B cell (primary cell): Measurements from ENCODE around the gene EHHADH. TPM values are rescaled to one million over a fixed set of nuclear protein-coding genes. Genes with fewer than 3 reads are reported as not detected.
"Not testable (repeated sequence)": the region's sequence is repeated elsewhere in the genome, so short reads cannot be mapped to it uniquely, and the experiment has no call there.

ENCODE experiments used
- ATAC-seq: fragments of 200-7000 bp; cut with Tn5 transposase; one replicate; pipeline ENCODE4 v1.10.0; 2021; ENCODE audit warnings: low read depth, mild to moderate bottlenecking, moderate number of reproducible peaks, moderate library complexity
- CTCF ChIA-PET: fragments of 350-600 bp; sonication (Branson Sonifier 250); formaldehyde crosslinking; loops from one replicate; lab custom pipeline; 2021; ENCODE audit warnings: antibody characterized with exemption, inconsistent platforms; lab: Charles Lee
- POLR2A ChIA-PET: fragments of 350-600 bp; sonication (Branson Sonifier 250); formaldehyde crosslinking; loops from one replicate; lab custom pipeline; 2021; ENCODE audit warnings: antibody characterized with exemption; lab: Charles Lee
- DNase-seq: peaks from one replicate; pipeline ENCODE4 v3.0.0; 2013
- H2AFZ ChIP-seq: 2 replicates; pipeline ENCODE4 v1.6.1; 2012; ENCODE audit warnings: mild to moderate bottlenecking, low read depth, low read length; ENCODE audit not compliant: insufficient read depth, poor library complexity, severe bottlenecking
- H3K27ac ChIP-seq, 2 donors: 1 replicate in 1 of 2; 2 replicates in 1 of 2; pipeline ENCODE4 v1.5.1; 2012 to 2013; ENCODE audit warnings: low read length in 2 of 2, mild to moderate bottlenecking in 2 of 2, moderate library complexity in 1 of 2
- H3K27me3 ChIP-seq, 4 experiments: fragments of 200-600 bp in 1 of 4; sonication (generic) in 1 of 4; replicated peaks in 1 of 4; 1 replicate in 2 of 4; 2 replicates in 2 of 4; pipeline versions ENCODE4 v1.6.1 to v1.7.0; 2013 to 2016; ENCODE audit warnings: low read length in 3 of 4, mild to moderate bottlenecking in 2 of 4, mixed read lengths in 1 of 4, moderate library complexity in 1 of 4; ENCODE audit not compliant: insufficient read depth in 4 of 4, control insufficient read depth in 3 of 4; ENCODE audit errors: control extremely low read depth in 1 of 4
- H3K36me3 ChIP-seq, 2 experiments: replicated peaks in 1 of 2; 1 replicate in 1 of 2; 2 replicates in 1 of 2; pipeline versions ENCODE4 v1.6.1 to v1.7.1; 2013; ENCODE audit warnings: low read length in 1 of 2; ENCODE audit not compliant: insufficient read depth in 2 of 2, control insufficient read depth in 1 of 2; ENCODE audit errors: control extremely low read depth in 1 of 2, extremely low read depth in 1 of 2
- H3K4me1 ChIP-seq, 2 donors: fragments of 200-600 bp in 1 of 2; sonication (generic) in 1 of 2; 1 replicate in 1 of 2; 2 replicates in 1 of 2; pipeline versions ENCODE4 v1.5.1 to v1.6.1; 2013 to 2017; ENCODE audit warnings: low read length in 2 of 2; ENCODE audit not compliant: control insufficient read depth in 2 of 2, insufficient read depth in 2 of 2
- H3K4me2 ChIP-seq: replicated peaks from 2 replicates; pipeline ENCODE3; 2012; ENCODE audit warnings: mild to moderate bottlenecking, low read depth, low read length; ENCODE audit not compliant: poor library complexity, severe bottlenecking
- H3K4me3 ChIP-seq, 5 experiments: fragments of 200-600 bp in 1 of 5; sonication (generic) in 1 of 5; 1 replicate in 3 of 5; 2 replicates in 2 of 5; pipeline versions ENCODE4 v1.5.1 to v1.7.0; 2011 to 2016; ENCODE audit warnings: low read length in 4 of 5, mild to moderate bottlenecking in 4 of 5, low read depth in 2 of 5, control low read depth in 1 of 5, moderate library complexity in 1 of 5; ENCODE audit not compliant: insufficient read depth in 1 of 5; ENCODE audit errors: control extremely low read depth in 1 of 5, extremely low read depth in 1 of 5
- H3K79me2 ChIP-seq: fragments of 200-600 bp; sonication (generic); one replicate; pipeline ENCODE4 v1.6.0; 2016; ENCODE audit warnings: low read length; ENCODE audit not compliant: control insufficient read depth, insufficient read depth
- H3K9ac ChIP-seq: fragments of 200-600 bp; sonication (generic); 2 replicates; pipeline ENCODE4 v1.6.1; 2017; ENCODE audit warnings: mild to moderate bottlenecking, low read length, moderate library complexity
- H3K9me3 ChIP-seq, 3 donors: one replicate each; pipeline versions ENCODE4 v1.6.1 to v1.7.1; 2013; ENCODE audit warnings: low read length in 2 of 3; ENCODE audit not compliant: control insufficient read depth in 2 of 3, insufficient read depth in 1 of 3; ENCODE audit errors: control extremely low read depth in 1 of 3
- H4K20me1 ChIP-seq: 2 replicates; pipeline ENCODE4 v1.6.0; 2012; ENCODE audit warnings: mild to moderate bottlenecking, low read length; ENCODE audit not compliant: insufficient read depth, control insufficient read depth, poor library complexity, severe bottlenecking
- H3K27ac Mint-ChIP-seq: one replicate; pipeline ENCODE4 v1.8.0; 2021; ENCODE audit warnings: mixed read lengths
- H3K27me3 Mint-ChIP-seq: one replicate; pipeline ENCODE4 v1.8.0; 2021; ENCODE audit warnings: mixed read lengths
- H3K4me1 Mint-ChIP-seq: one replicate; pipeline ENCODE4 v1.8.0; 2021; ENCODE audit warnings: mixed read lengths
- H3K4me3 Mint-ChIP-seq: one replicate; pipeline ENCODE4 v1.8.0; 2021; ENCODE audit warnings: mixed read lengths
- H3K9me3 Mint-ChIP-seq: one replicate; pipeline ENCODE4 v1.8.0; 2022; ENCODE audit warnings: mixed read lengths; ENCODE audit not compliant: insufficient read depth
- CTCF ChIP-seq: fragments of 200-600 bp; IDR thresholded peaks from one replicate; pipeline ENCODE4 v1.8.0; 2022; ENCODE audit warnings: antibody characterized with exemption, mild to moderate bottlenecking
- EZH2 ChIP-seq: IDR thresholded peaks from 2 replicates; pipeline ENCODE4 v1.6.1; 2012; ENCODE audit warnings: borderline replicate concordance, low read depth, mild to moderate bottlenecking, moderate library complexity, low read length; ENCODE audit not compliant: insufficient read depth, poor library complexity, severe bottlenecking
- WGBS: methylation state at CpG from one replicate; pipeline ENCODE4 v1.1.5; 2013; ENCODE audit warnings: missing lambda C conversion rate; ENCODE audit not compliant: insufficient coverage; 5-methylcytosine and 5-hydroxymethylcytosine counted together
- intact Hi-C: fragments of 100-400 bp; cut with micrococcal nuclease; formaldehyde crosslinking; loops from one replicate; pipeline ENCODE4 v1.10.0; 2022
- polyA minus RNA-seq: library from RNA; depleted of rRNA, polyadenylated mRNA; stranded (reverse); fragments of >200 nt; gene quantifications from 2 replicates; pipeline ENCODE4 v1.2.3, GENCODE V29; 2012
- polyA plus RNA-seq: library from polyadenylated mRNA; depleted of rRNA; stranded (reverse); fragments of >200 nt; gene quantifications from 2 replicates; pipeline ENCODE4 v1.2.3, GENCODE V29; 2012
- total RNA-seq, 2 donors: library from RNA; stranded (reverse); fragments of 120-200 nt in 1 of 2; gene quantifications; 1 replicate in 1 of 2; 2 replicates in 1 of 2; pipeline versions ENCODE4 v1.2.3 to v1.2.4, GENCODE V29; 2013 to 2022

Gene EHHADH
- total RNA-seq = 1.4 and 2.0 TPM in 2 replicates
- total RNA-seq (2013) = 0.72 TPM
- 0.30 and 0.69 TPM in 2 replicates for polyA plus RNA-seq
- polyA minus RNA-seq = 1.00 and 2.9 TPM in 2 replicates

- peak within 1 kb of the TSS; percentile 11 for H3K27ac Mint-ChIP-seq
- peak; percentile 80 for ATAC-seq
- whole genome bisulfite sequencing = 9% methylated on average over 50 of the region's 53 CpGs
- Histone ChIP-seq H2AFZ (peak within 1 kb of the TSS; percentile 83), H3K9me3 (peaks cover 0 to 8% (median 2%) of the 10 kb centered on the region in 3 donors), H3K27me3 (peaks cover 0 to 10% (median 2%) of the 10 kb centered on the region in 4 experiments), H3K79me2 (no peaks in the 10 kb centered on the region), H3K4me1 (peaks cover 0 to 4% of the 10 kb centered on the region in 2 donors), H3K9ac (peak within 1 kb of the TSS; percentile 77), H3K4me3 (peak within 1 kb of the TSS; percentile 47 to 80 (median 59)), H3K27ac (peak within 1 kb of the TSS in 1 of 2 donors; percentile 36), H3K4me2 (peak within 1 kb of the TSS; percentile 87), H4K20me1 (no peaks in the 10 kb centered on the region), H3K36me3 (no peaks in the 10 kb centered on the region)
- ChIA-PET CTCF (no interaction called here), POLR2A (no interaction called here)
- TF ChIP-seq CTCF (no peak), EZH2 (no peak)
- peaks cover 6% of the 10 kb centered on the region for H3K4me1 Mint-ChIP-seq
- intact Hi-C loops = no loop called here
- peak within 1 kb of the TSS; percentile 79 for H3K4me3 Mint-ChIP-seq
- DNase-seq = peak; percentile 59
- peaks cover 6% of the 10 kb centered on the region for H3K9me3 Mint-ChIP-seq
- H3K27me3 Mint-ChIP-seq = peaks cover 16% of the 10 kb centered on the region
These were observed at the start of gene EHHADH for GRCh38 chr3:185253645-185254410. Gene EHHADH (minus strand): TSS chr3:185254049. CDS start chr3:185254022, 27 bp downstream.

- H3K9me3 Mint-ChIP-seq, H4K20me1 ChIP-seq, H3K27me3 Mint-ChIP-seq, H3K79me2 ChIP-seq, H3K27me3 ChIP-seq, H3K36me3 ChIP-seq, CTCF ChIA-PET, H3K9me3 ChIP-seq: not testable (repeated sequence)
- Histone ChIP-seq H3K9ac (peak overlapping the region; percentile 16), H2AFZ (peak overlapping the region; percentile 35), H3K4me3 (peak overlapping the region in 2 of 5 experiments; percentile 12 to 30), H3K27ac (peak overlapping the region; percentile 43 to 54), H3K4me1 (peaks cover 6 to 17% of the 10 kb centered on the region in 2 donors), H3K4me2 (peak overlapping the region; percentile 44)
- H3K4me3 Mint-ChIP-seq = peak overlapping the region; percentile 29
- intact Hi-C loops = loop anchor here (10.0 kb wide), 1 partner anchor 125 kb away; no protein-coding TSS in a partner anchor
- POLR2A ChIA-PET = interaction anchor here (0.6 kb wide), 1 partner anchor 386 kb away, joined by 3 read pairs; no protein-coding TSS in a partner anchor
- H3K4me1 Mint-ChIP-seq = peaks cover 12% of the 10 kb centered on the region
- no CpG with 5 or more reads among the region's 10 CpGs for WGBS
- DNase-seq (peak; percentile 70), ATAC-seq (peak; percentile 83)
- peak overlapping the region; percentile 57 for H3K27ac Mint-ChIP-seq
These were observed 46.1 kb upstream of the EHHADH start for GRCh38 chr3:185299918-185300426.
